IgD-negative memory B cell (primary cell): ENCODE results near the gene NUDT4. TPM values are rescaled to one million over a fixed set of nuclear protein-coding genes. Genes with fewer than 3 reads are reported as not detected.
"Not testable (repeated sequence)": the region's sequence is repeated elsewhere in the genome, so short reads cannot be mapped to it uniquely, and the experiment has no call there.

Source experiments
- H3K27ac Mint-ChIP-seq, 3 donors: one replicate each; pipeline ENCODE4 v1.8.0; 2020 to 2022; ENCODE audit warnings: mild to moderate bottlenecking in 3 of 3, mixed read lengths in 3 of 3, moderate library complexity in 1 of 3
- H3K27me3 Mint-ChIP-seq: one replicate; pipeline ENCODE4 v1.8.0; 2021; ENCODE audit warnings: mixed read lengths
- H3K36me3 Mint-ChIP-seq: one replicate; pipeline ENCODE4 v1.8.0; 2020; ENCODE audit warnings: mild to moderate bottlenecking, mixed read lengths
- H3K4me1 Mint-ChIP-seq, 3 donors: one replicate each; pipeline ENCODE4 v1.8.0; 2020 to 2022; ENCODE audit warnings: mixed read lengths in 3 of 3, mild to moderate bottlenecking in 1 of 3
- H3K4me3 Mint-ChIP-seq, 4 donors: one replicate each; pipeline ENCODE4 v1.8.0; 2020 to 2022; ENCODE audit warnings: mild to moderate bottlenecking in 4 of 4, mixed read lengths in 4 of 4, moderate library complexity in 3 of 4
- H3K9me3 Mint-ChIP-seq, 3 donors: one replicate each; pipeline ENCODE4 v1.8.0; 2020 to 2021; ENCODE audit warnings: mixed read lengths in 3 of 3, mild to moderate bottlenecking in 1 of 3
- polyA plus RNA-seq: library from polyadenylated mRNA; unstranded; fragments of 300-500 nt; fragmentation: Illumina TruSeq; gene quantifications from one replicate; pipeline ENCODE4 v1.2.3, GENCODE V29; 2021

The NUDT4 gene
- polyA plus RNA-seq, 1 donor from 2014 or later: 99.0 TPM

DNA sequence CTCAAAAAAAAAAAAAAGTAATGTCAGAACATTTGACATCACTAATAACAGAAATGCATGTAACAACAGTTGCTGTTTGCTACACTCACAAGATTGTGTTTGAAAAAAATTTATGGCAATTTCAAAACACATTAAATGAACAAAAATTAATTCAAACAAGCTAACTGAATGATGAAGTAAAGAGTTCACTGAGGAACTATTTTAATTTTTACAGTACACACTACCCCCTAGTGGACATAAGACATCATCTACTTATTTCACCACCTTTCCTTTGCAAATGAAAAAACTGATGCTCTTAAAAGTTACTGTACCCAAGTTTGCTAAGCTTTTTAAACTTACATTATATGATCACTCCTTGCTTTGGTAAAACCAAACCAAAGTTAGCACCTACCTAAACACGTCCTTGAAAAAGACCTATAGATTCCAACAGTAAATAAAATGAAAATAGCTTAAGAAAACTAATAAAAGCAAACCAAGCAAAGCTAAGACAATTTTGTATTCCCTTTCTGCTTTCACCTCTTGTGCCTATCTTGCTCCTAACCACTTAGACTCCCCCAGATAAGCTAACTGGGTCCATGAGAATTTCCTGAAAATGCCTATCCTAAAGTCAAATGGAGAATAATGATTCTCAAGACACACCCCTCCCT is 41.8 kb downstream of the NUDT4 start:
- H3K4me3 Mint-ChIP-seq: peak overlapping the region in 3 of 4 donors; percentile 10 to 83 (median 70)
- peaks cover under 1% of the 10 kb centered on the region for H3K36me3 Mint-ChIP-seq

DNA sequence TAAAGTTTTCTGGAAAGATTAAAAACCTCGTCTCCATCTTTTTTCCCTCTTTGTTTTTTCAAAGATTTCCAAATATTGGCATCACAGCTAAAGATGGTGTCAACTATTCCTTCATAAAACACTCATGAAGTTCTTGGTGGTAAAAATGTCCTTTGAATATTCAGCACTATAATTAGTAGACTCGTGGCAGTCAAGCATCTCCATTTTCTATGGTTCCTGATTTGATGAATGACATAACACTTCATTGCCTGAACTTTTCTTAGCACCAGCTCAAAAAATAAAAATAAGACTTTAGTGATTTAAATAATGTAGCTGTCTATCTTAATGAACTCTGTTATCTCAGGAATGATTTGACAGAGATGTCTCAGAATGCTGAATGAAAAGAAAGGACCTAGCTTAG is 44.3 kb downstream of the NUDT4 start:
- H3K27me3 Mint-ChIP-seq: no peaks in the 10 kb centered on the region
- peaks cover 73 to 78% (median 77%) of the 10 kb centered on the region in 3 donors for H3K4me1 Mint-ChIP-seq
- no peaks in the 10 kb centered on the region for H3K36me3 Mint-ChIP-seq
- H3K4me3 Mint-ChIP-seq: peak overlapping the region in 3 of 4 donors; percentile 41 to 86 (median 45)
- no peaks in the 10 kb centered on the region for H3K9me3 Mint-ChIP-seq
- H3K27ac Mint-ChIP-seq: peak overlapping the region; percentile 25 to 84 (median 76)

More for the DNA sequence above, 41.8 kb downstream of the NUDT4 start:
- peaks cover 74 to 75% (median 75%) of the 10 kb centered on the region in 3 donors for H3K4me1 Mint-ChIP-seq
- H3K27me3 Mint-ChIP-seq: no peaks in the 10 kb centered on the region
- H3K9me3 Mint-ChIP-seq: no peaks in the 10 kb centered on the region
- H3K27ac Mint-ChIP-seq: peak overlapping the region; percentile 15 to 80 (median 25)

DNA sequence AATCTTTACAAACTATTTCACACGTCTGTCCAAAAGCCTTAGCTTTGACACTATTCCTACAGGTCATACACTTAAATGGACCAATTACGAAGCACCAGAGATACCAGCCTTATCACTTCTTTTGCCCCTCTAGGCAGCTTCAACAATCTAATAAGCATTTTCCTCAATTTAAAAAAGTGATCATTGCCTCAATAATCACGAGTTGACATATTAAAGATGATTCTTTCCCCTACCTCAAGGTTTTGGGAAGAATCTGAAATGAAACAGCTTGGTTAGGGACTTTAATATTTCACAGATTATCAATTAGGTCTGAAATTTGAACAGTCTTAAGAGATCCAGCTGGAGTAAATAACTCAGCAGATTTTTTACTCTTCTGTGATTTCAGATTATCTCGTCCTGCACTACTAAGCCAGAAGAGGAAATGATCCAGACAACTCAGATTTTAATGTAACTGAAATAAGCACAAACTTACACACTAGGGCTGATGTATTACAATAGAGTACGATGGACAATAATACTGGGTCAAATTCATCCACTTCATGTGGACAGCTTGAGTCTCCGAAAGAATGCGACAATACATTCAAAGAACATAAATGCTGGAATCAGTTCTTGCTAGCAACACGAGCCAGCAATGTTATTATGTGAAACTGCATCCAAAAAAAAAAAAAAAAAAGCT is 48.1 kb downstream of the NUDT4 start:
- Mint-ChIP-seq H3K27me3 (no peaks in the 10 kb centered on the region), H3K27ac (peak overlapping the region; percentile 92 to 96 (median 93)), H3K4me3 (peak overlapping the region; percentile 81 to 93 (median 86)), H3K36me3 (peaks cover 2% of the 10 kb centered on the region), H3K4me1 (peaks cover 65 to 76% (median 74%) of the 10 kb centered on the region in 3 donors), H3K9me3 (no peaks in the 10 kb centered on the region)

DNA sequence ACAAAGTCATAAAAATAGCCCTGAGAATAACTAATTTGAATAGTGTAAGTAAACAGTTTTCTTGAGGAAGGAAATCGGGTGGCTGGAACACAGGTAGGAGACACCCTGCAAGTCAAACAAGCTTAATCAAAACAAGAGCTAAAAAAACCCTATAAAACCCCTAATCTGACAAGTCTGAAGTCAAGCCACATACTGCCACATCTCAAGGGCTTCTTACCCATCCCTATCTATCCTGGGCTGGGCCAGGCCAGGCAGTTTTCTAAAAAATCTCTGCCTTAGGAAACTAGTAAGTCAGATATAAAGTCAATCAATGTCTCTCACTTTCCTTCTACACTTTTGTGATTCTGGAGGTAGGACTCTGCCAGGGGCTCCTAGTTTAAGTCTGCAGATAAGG is 48.7 kb downstream of the NUDT4 start:
- peak overlapping the region; percentile 81 to 93 (median 86) for H3K4me3 Mint-ChIP-seq
- peaks cover 65 to 76% (median 75%) of the 10 kb centered on the region in 3 donors for H3K4me1 Mint-ChIP-seq
- H3K36me3 Mint-ChIP-seq: peaks cover 2% of the 10 kb centered on the region
- H3K9me3 Mint-ChIP-seq: no peaks in the 10 kb centered on the region
- peak overlapping the region; percentile 92 to 96 (median 93) for H3K27ac Mint-ChIP-seq
- H3K27me3 Mint-ChIP-seq: no peaks in the 10 kb centered on the region

DNA sequence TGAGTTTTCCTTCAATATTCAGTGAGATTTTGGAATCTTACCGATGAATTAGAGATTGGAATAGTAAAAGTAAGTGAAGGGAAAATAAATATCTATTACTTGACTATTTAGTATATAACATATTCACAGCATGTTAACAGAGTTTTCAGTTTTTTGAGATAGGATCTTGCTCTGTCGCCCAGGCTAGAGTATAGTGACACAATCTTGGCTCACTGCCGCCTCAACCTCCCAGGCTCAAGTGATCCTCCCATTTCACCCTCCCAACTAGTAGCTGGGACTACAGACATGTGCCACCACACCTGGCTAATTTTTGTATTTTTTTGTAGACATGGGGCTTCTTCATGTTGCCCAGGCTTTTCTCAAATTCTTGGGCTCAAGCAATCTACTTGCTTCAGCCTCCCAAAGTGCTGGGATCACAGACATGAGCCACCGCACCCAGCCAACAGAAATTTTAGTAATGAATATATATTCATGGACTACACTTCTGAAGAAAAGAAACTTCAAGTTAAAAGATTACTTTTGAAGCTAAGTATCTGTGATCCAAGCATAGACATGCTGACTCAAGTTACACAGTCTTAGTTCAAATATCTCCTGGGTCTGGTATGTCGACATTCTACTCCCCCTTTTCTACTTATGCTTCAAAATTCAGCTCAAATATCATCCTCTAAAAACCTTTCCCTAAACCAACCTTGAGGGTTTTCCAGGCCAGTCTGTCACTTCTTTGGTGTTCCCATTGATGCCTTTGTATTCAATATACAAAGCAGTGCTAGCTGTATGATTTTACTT is 50.2 kb downstream of the NUDT4 start:
- Mint-ChIP-seq H3K27ac (peak overlapping the region; percentile 92 to 96 (median 93)), H3K9me3 (no peaks in the 10 kb centered on the region), H3K4me3 (peak overlapping the region; percentile 40 to 93 (median 72))

DNA sequence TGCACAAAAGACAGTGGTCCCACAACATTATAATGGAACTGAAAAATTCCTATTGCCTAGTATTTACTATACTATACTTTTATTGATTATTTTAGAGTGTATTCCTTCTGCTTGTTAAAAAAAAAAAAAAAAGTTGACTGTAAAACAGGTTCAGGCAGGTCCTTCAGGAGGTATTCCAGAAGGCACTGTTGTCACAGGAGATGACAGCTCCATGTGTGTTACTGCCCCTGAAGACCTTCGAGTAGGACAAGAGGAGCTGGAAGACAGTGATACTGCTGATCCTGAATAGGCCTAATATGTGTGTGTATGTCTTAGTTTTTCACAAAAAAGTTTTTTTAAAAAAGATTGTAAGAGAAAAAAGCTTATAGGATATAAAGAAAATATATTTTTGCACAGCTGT is 51.7 kb downstream of the NUDT4 start:
- Mint-ChIP-seq H3K9me3 (no peaks in the 10 kb centered on the region), H3K27me3 (no peaks in the 10 kb centered on the region), H3K36me3 (peaks cover 2% of the 10 kb centered on the region), H3K4me1 (peaks cover 57 to 71% (median 66%) of the 10 kb centered on the region in 3 donors), H3K4me3 (peak overlapping the region in 1 of 4 donors; percentile 86), H3K27ac (peak overlapping the region; percentile 73 to 93 (median 92))

More for the DNA sequence above, 50.2 kb downstream of the NUDT4 start:
- H3K4me1 Mint-ChIP-seq: peaks cover 61 to 72% (median 70%) of the 10 kb centered on the region in 3 donors
- H3K36me3 Mint-ChIP-seq: peaks cover 2% of the 10 kb centered on the region
- no peaks in the 10 kb centered on the region for H3K27me3 Mint-ChIP-seq

DNA sequence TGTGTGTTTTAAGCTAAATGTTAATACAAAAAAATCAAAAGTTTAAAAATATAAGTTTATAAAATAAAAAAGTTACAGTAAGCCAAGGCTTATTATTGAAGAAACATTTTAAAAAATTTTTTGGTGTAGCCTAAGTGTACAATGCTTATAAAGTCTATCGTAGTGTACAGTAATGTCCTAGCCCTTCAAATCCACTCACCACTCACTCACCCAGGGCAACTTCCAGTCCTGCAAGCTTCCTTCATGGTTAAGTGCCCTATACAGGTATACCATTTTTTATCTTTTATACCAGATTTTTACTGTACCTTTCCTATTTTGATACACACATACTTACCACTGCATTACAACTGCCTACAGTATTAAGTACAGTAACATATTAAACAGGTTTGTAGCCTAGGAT is 52.1 kb downstream of the NUDT4 start:
- Mint-ChIP-seq H3K27me3 (no peaks in the 10 kb centered on the region), H3K9me3 (no peaks in the 10 kb centered on the region), H3K4me1 (peaks cover 55 to 68% (median 65%) of the 10 kb centered on the region in 3 donors), H3K36me3 (peaks cover 2% of the 10 kb centered on the region), H3K4me3 (peak overlapping the region in 3 of 4 donors; percentile 0 to 67 (median 33)), H3K27ac (peak overlapping the region in 2 of 3 donors; percentile 31 to 93)

DNA sequence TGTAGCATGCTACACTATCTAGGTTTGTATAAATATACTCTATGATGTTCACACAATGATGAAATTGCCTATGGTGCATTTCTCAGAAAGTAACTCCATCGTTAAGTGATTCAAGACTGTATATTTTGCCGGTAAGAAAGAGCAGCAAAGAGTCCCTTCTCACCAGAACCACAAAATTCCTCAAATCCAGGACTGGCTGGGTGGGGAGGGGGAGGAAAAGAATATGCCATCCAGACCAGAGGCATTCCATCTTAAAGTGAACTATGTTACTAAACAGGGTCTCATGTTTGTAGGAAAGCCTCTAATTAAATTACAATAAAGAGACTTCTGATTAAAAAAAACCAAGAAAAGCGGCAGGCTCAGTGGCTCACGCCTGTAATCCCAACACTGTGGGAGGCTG is 52.6 kb downstream of the NUDT4 start:
- H3K27me3 Mint-ChIP-seq: no peaks in the 10 kb centered on the region
- no peaks in the 10 kb centered on the region for H3K9me3 Mint-ChIP-seq
- H3K27ac Mint-ChIP-seq: peak overlapping the region in 2 of 3 donors; percentile 31 to 89
- peaks cover 53 to 64% (median 63%) of the 10 kb centered on the region in 3 donors for H3K4me1 Mint-ChIP-seq
- H3K36me3 Mint-ChIP-seq: peaks cover 2% of the 10 kb centered on the region
- H3K4me3 Mint-ChIP-seq: peak overlapping the region in 3 of 4 donors; percentile 0 to 67 (median 33)

DNA sequence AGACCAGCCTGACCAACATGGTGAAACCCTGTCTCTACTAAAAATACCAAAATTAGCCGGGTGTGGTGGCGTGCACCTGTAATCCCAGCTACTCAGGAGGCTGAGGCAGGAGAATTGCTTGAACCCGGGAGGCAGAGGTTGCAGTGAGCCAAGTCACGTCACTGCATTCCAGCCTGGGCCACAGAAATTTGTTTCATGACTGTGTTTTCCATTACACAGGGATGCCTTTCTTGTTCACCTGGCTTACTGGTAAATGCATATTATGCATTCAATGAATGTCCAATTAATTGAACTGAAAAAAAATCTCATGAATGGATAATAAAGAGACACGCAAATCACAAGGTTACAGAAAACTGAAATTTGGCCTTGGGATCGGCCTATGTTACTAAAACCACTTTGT is 54.3 kb downstream of the NUDT4 start:
- not testable (repeated sequence) for H3K9me3 Mint-ChIP-seq, H3K27me3 Mint-ChIP-seq, H3K36me3 Mint-ChIP-seq
- peak overlapping the region in 3 of 4 donors; percentile 52 to 74 (median 54) for H3K4me3 Mint-ChIP-seq
- H3K4me1 Mint-ChIP-seq: peaks cover 53 to 60% (median 55%) of the 10 kb centered on the region in 3 donors
- H3K27ac Mint-ChIP-seq: peak overlapping the region; percentile 73 to 93 (median 89)

DNA sequence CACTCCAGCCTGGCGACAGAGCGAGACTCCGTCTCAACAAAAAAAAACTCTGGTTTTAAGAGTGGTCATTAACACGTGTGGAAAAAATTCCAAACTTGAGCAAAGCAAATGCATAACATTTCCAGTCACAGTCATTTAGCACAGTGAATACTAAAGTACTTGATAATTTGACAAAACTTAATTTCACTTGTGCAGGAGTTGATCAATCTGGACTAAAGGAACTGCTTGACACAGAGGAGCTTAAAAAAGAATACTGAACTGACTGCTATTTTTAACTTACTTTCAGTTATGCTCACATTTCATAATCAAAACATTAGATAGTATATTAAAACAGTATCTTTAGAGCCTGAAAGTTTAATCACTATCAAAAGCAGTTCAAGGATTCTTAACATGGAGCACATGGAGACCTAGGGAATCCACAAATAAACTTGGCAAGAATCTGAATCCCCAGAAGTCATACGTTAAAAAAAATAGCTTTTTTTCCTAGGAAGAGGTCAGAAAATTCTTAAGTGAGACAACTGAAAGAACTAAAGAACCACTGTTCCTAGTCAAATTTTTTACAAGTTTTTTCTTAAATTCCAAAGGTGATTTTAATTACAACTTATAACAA is 56.6 kb downstream of the NUDT4 start:
- no peaks in the 10 kb centered on the region for H3K36me3 Mint-ChIP-seq
- peaks cover 57 to 69% (median 62%) of the 10 kb centered on the region in 3 donors for H3K4me1 Mint-ChIP-seq
- no peaks in the 10 kb centered on the region for H3K9me3 Mint-ChIP-seq
- H3K27me3 Mint-ChIP-seq: no peaks in the 10 kb centered on the region
- H3K27ac Mint-ChIP-seq: peak overlapping the region; percentile 73 to 97 (median 90)
- peak overlapping the region; percentile 71 to 90 (median 81) for H3K4me3 Mint-ChIP-seq

DNA sequence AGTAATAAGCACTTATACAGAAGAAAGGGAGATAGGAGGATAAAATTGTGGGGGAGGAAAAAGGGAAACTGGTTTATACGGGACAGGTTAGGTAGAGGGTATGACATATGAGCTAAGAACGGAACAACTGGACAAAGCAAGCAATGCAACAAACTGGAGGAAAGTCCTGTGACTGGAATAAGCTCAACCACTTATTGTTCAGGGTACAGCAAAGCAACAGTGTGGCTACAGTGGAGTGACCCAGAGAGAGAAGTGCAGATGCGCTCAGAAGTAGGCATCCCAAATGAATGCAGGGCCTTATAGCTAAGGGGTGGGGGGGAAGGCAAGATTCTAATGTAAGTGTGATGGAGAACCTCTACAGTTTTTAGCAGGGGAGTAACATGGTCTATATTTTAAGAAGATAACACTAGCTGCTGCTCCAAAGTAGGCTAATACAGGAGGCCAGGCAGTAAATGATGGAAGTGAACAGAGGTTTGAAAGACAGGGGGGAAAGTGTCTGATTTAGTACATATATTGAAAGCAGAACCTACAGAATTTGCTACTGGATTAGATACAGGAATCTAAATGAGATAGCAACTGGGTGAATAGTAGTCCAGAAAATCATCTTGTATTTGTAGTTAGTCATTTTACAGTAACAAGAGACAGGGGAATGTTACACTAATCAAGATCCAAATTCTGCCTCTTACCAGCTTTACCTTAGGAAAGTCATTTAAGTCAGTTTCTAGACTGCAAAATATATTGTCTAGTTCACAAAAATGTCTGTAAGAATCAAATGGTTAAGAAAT is 60.7 kb downstream of the NUDT4 start:
- peak overlapping the region; percentile 76 to 99 (median 87) for H3K4me3 Mint-ChIP-seq
- peak overlapping the region; percentile 60 to 97 (median 73) for H3K27ac Mint-ChIP-seq
- no peaks in the 10 kb centered on the region for H3K9me3 Mint-ChIP-seq
- H3K27me3 Mint-ChIP-seq: no peaks in the 10 kb centered on the region
- no peaks in the 10 kb centered on the region for H3K36me3 Mint-ChIP-seq
- peaks cover 46 to 65% (median 57%) of the 10 kb centered on the region in 3 donors for H3K4me1 Mint-ChIP-seq

DNA sequence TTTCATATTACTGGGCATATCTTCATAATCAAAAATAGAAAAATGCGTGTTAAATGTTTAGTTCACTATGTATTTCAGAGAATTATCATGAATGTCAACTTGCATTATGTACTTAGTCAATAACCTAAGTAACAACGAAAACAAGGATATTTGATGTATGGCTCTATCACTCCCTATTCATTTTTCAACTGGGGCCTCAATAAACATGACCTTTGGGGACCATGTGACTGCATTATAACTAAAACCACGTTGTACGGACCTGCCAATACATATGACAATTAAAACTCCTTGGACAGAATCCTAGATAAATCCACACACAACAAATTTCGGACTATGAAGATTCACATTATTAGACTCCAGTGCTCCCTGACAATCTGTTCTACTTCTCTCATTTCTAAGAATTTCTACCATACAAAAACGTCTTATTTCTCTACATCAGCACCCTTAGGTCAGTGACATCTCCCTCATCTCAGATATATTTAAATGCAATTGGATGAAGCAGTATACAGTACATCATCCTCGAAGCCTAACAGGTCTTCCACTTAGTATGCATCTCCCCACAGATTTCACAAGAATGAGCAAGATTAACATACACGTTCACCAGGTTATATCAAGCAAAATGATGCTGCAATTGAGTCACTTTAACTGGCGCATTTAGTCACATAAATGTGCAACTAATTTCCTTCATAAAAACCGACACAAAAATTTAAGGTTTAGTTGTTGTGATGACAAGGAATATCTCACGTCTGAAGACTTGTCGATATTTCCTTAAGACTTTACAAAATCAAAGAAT is 62.5 kb downstream of the NUDT4 start:
- no peaks in the 10 kb centered on the region for H3K9me3 Mint-ChIP-seq
- H3K27ac Mint-ChIP-seq: peak overlapping the region; percentile 73 to 97 (median 91)
- no peaks in the 10 kb centered on the region for H3K36me3 Mint-ChIP-seq
- H3K4me1 Mint-ChIP-seq: peaks cover 42 to 56% (median 49%) of the 10 kb centered on the region in 3 donors
- no peaks in the 10 kb centered on the region for H3K27me3 Mint-ChIP-seq
- H3K4me3 Mint-ChIP-seq: peak overlapping the region; percentile 94 to 99 (median 97)

DNA sequence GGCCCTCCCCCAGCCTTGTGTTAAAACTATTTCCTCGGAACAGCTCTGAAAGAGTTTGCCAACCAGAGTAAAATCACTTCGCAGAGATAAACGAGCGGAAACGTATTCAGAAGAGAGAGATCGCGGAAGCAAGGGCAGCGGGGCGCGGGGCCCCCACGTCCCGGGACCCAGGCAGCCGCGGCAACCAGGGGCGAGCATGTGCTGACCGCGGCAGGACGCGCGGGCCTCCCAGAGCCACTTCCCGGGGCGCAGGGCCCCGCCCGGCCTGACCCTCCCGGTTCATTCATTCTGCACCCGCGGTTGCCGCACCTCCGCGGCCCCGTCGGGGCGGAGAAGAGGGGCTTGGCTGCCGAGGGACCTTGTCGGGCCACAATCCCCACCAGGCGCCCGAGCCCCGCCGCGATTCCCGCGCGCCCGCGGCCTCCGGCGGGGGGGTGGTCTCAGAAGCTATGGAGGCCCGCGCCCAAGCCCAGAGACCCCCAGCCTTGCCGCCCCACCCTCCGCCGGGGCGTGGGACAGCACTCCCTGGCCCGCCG is 63.4 kb downstream of the NUDT4 start:
- no peaks in the 10 kb centered on the region for H3K36me3 Mint-ChIP-seq

More for the DNA sequence above, 63.4 kb downstream of the NUDT4 start:
- Mint-ChIP-seq H3K27ac (peak overlapping the region; percentile 73 to 97 (median 91)), H3K9me3 (no peaks in the 10 kb centered on the region), H3K4me1 (peaks cover 37 to 54% (median 45%) of the 10 kb centered on the region in 3 donors), H3K4me3 (peak overlapping the region; percentile 94 to 99 (median 97)), H3K27me3 (no peaks in the 10 kb centered on the region)
